SKM-1 treated with dmso at 0.1 percent for 144 hours (cell line): ENCODE results near the gene SDK2.
"Not testable (repeated sequence)": the region's sequence is repeated elsewhere in the genome, so short reads cannot be mapped to it uniquely, and the experiment has no call there.

Experiments
- DNase-seq: peaks from one replicate; lab custom pipeline; 2025; ENCODE audit not compliant: unreplicated experiment; lab: John Stamatoyannopoulos, UW

The SDK2 gene

GRCh38 chr17:73309727-73310596 lies 334.3 kb downstream of the SDK2 start:
- no peak for DNase-seq

DNA sequence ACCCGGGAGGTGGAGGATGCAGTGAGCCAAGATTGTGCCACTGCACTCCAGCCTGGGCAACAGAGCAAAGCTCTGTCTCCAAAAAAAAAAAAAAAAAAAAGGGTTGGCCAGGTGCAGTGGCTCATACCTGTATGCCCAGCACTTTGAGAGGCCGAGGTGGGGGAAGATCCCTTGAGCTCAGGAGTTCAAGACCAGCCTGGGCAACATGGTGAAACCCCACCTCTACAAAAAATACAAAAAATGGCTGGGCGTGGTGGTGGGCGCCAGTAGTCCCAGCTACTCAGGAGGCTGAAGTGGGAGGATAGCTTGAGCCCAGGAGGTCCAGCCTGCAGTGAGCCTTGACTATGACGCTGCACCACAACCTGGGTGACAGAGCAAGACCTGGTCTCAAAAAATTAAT lies 335.3 kb downstream of the SDK2 start:
- not testable (repeated sequence) for DNase-seq

DNA sequence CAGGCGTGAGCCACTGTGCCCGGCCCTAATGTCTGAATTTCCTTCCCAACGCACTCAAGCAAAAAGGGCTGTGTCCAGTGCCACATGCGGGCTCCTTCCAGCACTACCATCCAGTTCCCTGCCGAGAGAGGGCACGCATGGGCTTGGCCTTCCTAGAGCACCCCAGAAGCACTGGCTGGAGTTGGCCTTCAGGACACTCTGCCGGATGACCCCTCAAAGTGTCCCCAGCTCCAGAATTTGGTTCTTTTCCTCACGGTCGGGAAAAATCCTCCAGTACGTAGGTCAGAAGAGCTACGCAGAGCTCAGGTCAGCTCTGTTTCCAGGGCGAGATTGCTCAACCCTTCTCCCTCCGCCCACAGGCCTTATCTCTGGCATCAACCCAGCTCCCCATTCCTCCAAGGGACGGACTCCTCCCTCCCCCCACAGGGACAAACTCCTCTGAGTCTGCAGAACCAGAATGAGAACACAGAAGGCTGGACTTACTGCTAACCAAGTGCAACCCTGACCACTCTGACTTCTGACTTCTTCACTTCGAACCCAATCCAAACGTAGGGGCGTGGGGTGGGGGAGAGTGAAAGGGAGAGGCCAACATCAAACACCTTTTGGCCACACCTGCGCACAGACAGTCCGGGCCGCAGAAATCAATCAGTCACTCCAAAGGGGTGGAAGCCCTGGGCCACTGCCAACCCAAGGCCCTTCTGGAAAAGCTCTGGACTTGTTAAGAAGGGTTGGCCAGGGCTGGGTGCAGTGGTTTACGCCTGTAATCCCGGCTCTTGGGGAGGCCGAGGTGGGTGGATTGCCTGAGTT lies 336.0 kb downstream of the SDK2 start:
- peak; percentile 61 for DNase-seq

DNA sequence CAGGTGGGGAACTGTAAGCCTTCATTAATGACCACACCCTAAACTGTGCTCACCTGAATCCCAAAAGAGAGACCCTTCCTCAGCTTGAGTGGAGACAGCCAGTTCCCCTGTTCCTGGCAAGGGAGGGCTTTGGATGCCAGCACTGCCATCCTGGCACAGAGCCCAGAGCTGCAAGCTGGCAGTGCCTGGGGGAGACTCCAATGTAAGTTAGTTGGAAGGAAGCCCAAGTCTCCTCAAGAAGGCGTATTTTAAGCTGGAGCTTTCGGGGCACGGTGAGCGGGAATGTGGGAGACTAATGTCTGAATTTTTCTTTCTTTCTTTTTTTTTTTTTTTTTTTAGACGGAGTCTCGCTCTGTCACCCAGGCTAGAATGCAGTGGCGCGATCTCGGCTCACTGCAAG lies 337.1 kb downstream of the SDK2 start:
- DNase-seq, result no peak

DNA sequence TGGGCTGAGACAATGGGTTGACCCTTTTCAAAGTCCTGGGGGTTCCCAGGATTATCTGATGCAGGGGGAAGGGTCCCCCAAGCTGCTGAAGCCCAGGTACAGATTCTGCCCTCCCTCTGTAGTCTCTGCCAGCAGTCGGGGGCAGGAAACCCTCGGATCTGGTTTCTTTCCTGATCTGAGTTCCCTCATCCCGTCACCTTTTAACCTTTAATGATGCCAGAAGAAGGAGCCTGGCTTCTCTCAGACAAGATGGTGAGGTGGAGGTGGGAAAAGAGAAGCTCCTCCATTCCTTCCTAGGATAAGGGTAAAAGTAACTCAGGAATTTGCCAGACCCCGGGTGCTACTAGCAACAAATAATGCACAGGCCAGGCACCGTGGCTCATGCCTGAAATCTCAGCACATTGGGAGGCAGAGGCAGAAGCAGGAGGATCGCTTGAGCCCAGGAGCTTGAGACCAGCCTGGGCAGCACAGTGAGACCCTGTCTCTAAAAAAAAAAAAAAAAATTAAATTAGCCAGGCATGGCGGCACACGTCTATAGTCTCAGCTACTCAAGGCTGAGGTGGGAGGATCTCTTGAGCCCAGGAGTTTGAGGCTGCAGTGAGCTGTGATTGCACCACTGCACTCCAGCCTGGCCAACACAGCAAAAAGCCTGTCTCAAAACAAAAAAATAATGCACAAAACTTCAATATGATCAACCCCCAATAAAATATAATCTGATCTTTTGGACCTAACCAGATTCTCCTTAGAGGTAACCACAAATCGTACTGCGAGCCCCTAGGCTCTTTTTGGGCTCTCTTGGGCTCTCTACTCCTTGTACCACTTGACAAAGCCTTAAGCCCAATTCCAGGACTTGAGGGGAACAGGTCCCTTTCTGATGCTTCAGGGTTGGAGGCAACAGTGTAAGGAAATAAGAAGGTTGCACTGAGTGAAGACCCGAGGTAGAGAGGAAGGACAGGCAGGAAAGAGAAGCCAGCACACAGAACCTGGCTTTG lies 338.1 kb downstream of the SDK2 start:
- no peak for DNase-seq

DNA sequence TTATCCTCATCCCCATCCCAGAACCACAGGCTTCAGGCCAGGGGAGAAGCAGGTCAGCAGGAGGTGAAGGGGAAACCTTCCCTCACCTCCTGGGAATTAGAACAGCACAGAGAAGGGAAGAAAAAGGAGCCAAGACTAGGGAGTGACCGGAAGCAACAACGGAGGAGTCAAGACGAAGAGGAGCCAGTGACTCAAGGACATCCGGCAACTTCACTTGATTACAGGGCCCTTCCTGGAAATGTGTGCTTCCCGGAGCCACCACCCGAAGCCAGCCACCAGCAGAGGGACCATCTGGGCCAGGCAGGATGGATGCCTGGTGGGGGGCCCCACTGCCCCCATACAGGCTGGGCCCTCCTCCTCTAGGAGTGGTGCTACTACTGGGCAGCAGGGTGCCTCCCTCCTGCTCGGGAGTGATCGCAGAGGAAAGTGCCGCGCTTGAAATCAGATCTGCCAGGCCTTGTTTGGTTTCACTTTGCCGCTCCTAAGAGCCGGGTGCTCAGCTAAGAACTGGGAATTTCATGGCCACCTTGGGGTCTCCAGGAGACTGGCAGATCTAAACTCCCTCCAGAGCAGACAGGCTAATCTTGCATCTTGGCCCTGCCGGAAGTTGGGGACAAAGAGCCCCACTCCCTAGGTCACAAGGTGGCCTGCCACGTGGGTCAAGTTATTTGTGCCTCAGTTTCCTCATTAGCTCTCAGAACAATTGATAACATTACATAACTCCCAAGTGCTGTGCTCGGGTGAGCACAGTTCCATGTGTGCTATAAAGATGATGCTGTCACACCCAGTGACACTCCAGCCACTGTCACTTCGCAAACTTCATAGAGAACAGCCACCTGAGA lies 339.1 kb downstream of the SDK2 start:
- DNase-seq, result no peak

DNA sequence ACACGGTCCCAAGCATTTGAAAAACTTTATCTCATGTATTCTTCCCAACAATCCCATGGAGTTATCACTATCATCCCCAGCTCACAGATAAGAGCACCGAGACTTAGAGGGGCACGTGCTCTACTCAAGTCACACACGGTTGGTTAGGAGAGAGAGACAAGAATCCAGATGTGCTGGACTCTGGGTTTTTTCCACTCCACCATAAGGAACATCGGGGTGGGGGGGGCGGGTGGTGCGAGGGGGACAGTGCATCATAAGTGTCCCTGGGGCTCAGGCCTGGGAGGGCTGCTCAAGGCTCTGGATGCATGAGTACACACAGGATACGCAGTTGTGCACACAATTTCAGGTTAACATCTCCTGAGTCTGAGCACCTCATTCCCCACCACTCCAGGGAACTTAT lies 339.8 kb downstream of the SDK2 start:
- no peak for DNase-seq

- no peak for DNase-seq
These were observed 342.1 kb downstream of the SDK2 start for GRCh38 chr17:73302189-73302588.

DNA sequence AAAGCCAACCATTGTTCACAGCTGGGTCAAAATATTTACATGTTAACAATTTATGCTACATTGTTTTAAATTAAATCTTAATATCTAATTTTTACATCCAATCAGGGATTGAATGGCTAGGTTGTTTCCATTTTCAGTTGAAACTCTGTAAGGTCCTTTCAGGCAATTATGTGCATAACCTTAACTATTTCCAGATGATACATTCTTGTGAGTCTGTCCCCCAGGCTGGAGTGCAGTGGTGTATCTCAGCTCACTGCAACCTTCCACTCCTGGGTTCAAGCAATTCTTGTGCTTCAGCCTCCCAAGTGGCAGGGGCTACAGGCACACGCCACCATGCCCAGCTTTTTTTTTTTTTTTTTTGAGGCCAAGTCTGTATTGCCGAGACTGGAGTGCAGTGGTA lies 342.9 kb downstream of the SDK2 start:
- no peak for DNase-seq

GRCh38 chr17:73300392-73300791 lies 343.9 kb downstream of the SDK2 start:
- DNase-seq, result no peak

- no peak for DNase-seq
These were observed 346.0 kb downstream of the SDK2 start for GRCh38 chr17:73297934-73298861.

DNA sequence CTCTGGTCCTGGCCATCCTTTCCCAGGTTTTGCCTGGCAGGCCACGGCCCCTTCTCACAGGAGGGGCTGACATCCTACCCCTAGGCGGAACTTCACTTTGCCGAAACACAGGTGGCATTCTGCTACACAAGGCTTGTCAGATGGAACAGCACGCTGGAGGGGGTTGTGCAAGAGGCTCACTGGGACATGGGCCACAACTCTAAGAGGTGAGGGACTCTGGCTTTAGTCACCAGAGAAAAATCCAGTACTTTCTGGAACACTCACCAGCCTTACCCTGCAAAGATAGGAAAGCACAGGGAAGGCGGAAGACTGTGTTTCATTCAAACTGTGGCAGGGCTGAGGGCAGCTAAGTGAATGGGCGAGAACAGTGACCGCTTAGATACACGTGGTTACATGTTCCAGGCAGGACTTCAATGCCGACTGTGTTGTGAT lies 350.7 kb downstream of the SDK2 start:
- DNase-seq, result no peak

DNA sequence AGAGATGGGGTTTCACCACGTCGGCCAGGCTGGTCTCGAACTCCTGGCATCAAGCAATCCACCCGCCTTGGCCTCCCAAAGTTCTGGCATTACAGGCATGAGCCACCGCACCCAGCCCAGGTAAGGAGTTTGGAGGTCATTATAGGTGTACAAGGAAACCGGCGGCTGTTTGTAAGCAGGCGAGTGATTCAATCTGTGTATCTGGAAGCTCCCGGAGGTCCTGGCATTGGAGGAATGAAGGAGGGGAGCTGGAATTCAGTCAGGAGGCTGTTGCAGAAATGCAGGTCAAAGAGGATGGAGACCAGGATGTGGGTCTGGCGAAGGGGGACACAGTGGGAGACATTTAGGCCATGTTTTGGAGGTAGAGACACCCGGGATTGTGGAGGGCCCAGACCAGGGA lies 351.2 kb downstream of the SDK2 start:
- no peak for DNase-seq

GRCh38 chr17:73292031-73292531 lies 352.2 kb downstream of the SDK2 start:
- DNase-seq, result no peak

- DNase-seq, result peak; percentile 91
These were observed 352.9 kb downstream of the SDK2 start for GRCh38 chr17:73291260-73291801.

DNA sequence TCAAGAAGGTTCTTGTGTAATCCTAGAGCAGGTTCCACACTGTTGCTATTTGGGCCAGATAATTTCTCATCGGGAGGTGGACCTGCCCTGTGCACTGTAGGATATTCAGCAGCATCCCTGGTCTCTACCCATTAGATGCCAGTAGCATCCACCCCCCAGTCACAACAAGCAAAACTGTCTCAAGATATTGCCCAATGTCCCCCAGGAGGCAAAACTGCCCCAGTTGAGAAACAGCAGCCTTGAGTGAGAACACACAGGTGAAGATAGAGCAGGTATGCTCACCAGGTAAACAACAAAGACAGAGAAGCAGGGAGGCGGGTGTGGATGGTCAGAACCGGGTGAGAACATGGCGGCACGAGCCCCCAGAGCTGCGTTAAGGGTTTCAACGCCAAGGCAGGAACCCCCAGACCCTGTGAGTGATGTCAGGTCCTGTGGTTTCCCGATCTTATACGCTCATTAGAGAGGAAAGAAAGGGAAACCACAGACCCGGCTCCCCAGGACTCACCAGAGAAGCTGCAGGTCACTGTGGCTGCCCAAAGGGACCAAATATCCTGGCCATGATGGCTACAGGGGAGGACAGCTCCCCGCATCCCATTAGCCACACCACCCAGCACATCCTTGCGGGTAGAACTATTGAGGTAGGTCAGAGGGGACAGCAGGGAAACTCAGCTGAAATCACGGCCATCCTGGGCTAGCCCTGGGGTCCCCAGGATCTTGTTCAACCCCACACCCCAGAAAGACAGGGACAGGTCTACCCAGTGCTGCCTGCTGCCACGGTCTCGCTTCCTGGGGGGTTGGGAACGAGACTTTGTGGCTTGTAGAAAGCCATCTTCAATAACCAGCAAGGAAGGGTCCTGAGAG lies 353.6 kb downstream of the SDK2 start:
- DNase-seq, result peak; percentile 22

- no peak for DNase-seq
These were observed 354.5 kb downstream of the SDK2 start for GRCh38 chr17:73289549-73290254.
